DMS53 treated with DMSO at 0.1 percent for 48 hours (cell line): ENCODE measurements around the gene TMEM154.
"Not testable (repeated sequence)": the region's sequence is repeated elsewhere in the genome, so short reads cannot be mapped to it uniquely, and the experiment has no call there.

ENCODE experiments used
- DNase-seq: peaks from one replicate; lab custom pipeline; 2025; ENCODE audit not compliant: unreplicated experiment; lab: John Stamatoyannopoulos, UW

The TMEM154 gene

GRCh38 chr4:152668338-152668964 lies 11.3 kb downstream of the TMEM154 start:
- no peak for DNase-seq

- DNase-seq: no peak
Measured at GRCh38 chr4:152667781-152668180, 12.0 kb downstream of the TMEM154 start.

GRCh38 chr4:152666946-152667345 lies 12.9 kb downstream of the TMEM154 start:
- DNase-seq: no peak

GRCh38 chr4:152665691-152666395 lies 14.0 kb downstream of the TMEM154 start:
- no peak for DNase-seq

- DNase-seq: not testable (repeated sequence)
Measured at GRCh38 chr4:152664067-152664378, 15.8 kb downstream of the TMEM154 start.

GRCh38 chr4:152663203-152664066 lies 16.4 kb downstream of the TMEM154 start:
- DNase-seq: no peak

DNA sequence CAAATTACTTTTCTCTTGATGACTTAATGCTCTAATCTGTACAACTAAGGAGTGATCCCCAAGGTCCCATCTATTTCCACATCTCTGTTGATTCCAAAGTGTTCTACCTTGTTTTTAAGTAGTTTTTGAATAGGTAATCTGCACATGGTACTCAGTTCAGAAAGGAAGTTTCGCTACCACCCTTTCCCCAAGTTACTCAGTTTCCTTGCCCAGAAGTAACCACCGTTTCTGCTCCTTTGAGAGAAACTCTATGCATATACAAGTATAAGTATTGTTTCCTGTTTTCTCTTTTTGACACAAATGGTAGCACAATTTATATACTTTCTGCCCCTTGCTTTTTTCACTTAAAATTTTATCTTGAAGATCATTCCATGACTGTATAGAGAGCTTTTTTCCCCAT lies 18.1 kb downstream of the TMEM154 start:
- DNase-seq: no peak

- DNase-seq: no peak
Measured at GRCh38 chr4:152660526-152660925, 19.3 kb downstream of the TMEM154 start.

DNA sequence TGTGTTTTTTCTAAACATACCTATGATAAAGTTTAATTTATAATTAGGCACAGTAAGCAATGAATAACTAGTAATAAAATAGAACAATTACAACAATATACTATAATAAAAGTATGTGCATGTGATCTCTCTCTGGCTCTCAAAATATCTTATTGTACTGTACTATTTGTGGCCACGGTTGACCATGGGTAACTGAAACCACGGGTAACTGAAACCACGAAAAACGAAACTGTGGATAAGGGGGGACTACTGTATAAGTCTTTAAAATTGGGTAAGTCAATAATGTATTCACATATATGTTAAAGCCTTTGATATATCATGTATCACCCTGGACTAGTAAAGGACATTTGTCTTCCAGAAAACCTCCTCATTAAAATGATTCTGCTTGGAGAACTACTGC lies 20.0 kb downstream of the TMEM154 start:
- no peak for DNase-seq

GRCh38 chr4:152657657-152658056 lies 22.1 kb downstream of the TMEM154 start:
- DNase-seq: no peak

DNA sequence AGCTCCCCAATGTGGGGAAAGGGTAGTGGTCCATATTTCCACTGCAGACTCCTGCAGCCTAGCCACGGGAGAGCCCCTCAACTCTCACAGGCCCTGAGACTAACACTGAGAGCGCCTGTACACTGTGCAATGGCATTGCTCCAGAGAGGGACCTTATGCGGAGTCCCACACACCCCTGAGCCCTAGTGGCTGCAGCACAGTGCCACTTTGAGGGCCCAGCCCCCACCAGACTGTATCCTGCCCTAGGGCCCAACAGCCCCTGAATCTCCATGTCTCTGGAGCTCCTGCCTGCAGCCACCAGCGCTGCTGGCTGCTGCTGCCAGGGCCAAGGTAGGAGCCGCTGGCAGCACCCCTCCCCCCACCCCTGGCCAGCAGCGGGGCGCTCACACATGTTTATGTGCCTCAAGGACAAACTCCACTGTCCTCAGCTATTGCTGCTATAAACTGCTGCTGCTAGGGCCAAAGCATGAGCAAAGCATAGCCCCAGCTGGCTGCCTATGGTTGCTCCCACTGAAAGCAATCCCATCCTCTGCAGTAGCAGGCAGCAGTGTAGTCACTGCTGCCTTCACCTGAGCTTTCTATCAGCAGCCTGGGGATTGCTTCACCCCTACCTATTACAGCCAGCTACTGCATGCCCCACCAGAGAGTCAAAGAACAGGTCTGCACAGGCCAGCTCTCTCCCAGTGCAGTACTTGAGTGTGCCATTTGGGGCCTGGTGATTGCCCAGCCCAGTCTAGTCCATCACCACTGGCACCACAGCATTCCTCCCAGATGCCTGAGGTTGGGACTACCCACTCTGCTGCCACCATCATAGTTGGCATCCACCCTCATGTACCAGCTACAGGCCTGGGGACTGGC lies 24.3 kb downstream of the TMEM154 start:
- DNase-seq: no peak

GRCh38 chr4:152652102-152652501 lies 27.7 kb downstream of the TMEM154 start:
- DNase-seq: no peak

GRCh38 chr4:152651473-152652060 lies 28.2 kb downstream of the TMEM154 start:
- no peak for DNase-seq

DNA sequence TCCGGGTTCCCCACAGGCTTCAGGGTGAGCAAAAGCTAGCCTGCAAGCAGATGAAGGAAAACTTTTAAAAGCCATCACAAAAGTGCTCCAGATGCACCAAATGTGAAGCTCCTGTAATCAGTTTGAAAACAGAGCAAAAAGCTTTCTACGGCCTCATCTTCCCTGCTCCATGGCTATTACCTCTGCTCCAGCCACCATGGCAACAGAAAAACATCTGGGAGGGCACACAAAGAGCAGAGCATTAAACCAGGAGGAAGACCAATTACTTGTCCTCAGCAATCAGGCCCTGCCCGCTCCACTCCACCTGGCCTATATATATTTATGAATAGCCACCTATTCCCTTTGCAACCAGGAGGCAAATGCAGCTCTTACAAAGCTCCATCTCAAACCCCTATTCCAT lies 33.6 kb downstream of the TMEM154 start:
- no peak for DNase-seq

- DNase-seq: no peak
Measured at GRCh38 chr4:152644130-152644529, 35.7 kb downstream of the TMEM154 start.

DNA sequence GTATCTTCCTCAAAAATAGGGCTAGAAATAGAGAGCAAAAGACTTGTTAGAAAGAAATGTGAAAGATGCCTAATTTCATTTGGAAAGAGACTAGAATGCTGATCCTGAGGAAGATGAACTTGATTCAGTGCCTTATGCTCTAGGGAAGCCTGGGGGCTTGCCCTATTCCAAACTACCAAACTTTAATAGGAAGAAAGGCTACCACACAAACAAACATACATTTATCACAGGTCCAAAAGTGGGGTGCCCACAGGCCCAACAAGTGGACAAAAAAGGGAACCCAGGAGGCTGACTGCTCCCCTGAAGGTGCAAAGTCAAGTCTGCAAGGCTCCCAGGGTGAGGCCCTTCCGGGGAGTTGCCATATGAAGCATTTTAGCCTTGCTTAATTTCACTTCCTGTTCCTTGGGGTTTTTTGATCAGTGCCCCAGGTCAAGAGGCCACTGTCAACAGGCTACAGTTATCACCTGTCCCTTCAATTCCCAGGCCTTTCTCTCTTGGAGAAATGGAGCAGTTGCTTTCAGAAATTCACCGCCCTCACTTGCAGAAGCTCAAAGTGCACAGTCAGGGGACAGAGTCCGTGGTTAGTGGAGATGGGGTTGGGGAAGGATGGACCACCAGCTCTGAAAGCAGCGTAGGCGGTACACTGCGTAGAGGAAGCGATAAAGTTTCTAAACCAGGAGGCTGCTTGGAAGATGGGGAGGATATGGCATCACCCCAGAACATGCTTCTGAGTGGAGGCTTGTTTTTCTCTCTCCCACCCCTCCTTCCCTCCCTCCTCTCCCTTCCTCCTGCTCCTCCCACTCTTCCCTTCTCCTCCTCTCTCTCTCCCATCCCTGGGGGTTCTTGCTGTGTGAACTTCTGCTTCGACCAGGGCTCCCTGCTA lies 36.4 kb downstream of the TMEM154 start:
- no peak for DNase-seq

- DNase-seq: peak; percentile 78
Measured at GRCh38 chr4:152640058-152640921, 39.5 kb downstream of the TMEM154 start.

DNA sequence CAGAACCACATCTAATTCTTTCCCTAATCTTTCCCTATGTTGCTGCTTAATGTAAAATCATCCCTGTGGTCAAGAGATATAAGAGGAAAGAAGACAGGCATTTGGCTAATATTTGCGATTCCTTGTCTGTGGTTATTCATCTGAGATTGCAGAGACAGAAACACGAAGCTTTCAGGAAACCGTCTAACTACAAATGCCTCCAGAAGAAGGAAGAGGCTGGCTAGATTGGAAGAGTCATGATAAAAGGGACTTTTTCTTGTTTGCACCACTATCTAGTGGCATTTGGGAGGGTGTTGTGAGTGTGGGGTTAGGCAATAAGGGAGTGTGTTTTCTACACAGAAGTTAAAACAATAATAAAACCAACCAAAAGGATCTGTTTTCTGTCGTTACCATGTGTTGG lies 43.9 kb downstream of the TMEM154 start:
- no peak for DNase-seq
